ENCODE results near the gene KCNJ8.
"Not testable (repeated sequence)": the region's sequence is repeated elsewhere in the genome, so short reads cannot be mapped to it uniquely, and the experiment has no call there.

The KCNJ8 gene

GRCh38 chr12:21774358-21775132 lies at the start of gene KCNJ8:
Gene KCNJ8 (minus strand): TSS chr12:21774706. CDS start chr12:21773616, 1,090 bp downstream.
- DNase-seq, result peak; percentile 7

- DNase-seq, result no peak
These were observed 49.1 kb upstream of the KCNJ8 start for GRCh38 chr12:21823581-21823980.

- no peak for DNase-seq
These were observed 45.2 kb upstream of the KCNJ8 start for GRCh38 chr12:21819678-21820077.

GRCh38 chr12:21819236-21819635 lies 44.7 kb upstream of the KCNJ8 start:
- DNase-seq, result no peak

GRCh38 chr12:21818627-21819026 lies 44.1 kb upstream of the KCNJ8 start:
- DNase-seq, result no peak

GRCh38 chr12:21815306-21816062 lies 41.0 kb upstream of the KCNJ8 start:
- DNase-seq, result no peak

- DNase-seq, result no peak
These were observed 40.3 kb upstream of the KCNJ8 start for GRCh38 chr12:21814814-21815213.

- no peak for DNase-seq
These were observed 39.8 kb upstream of the KCNJ8 start for GRCh38 chr12:21814327-21814726.

GRCh38 chr12:21813751-21814150 lies 39.2 kb upstream of the KCNJ8 start:
- no peak for DNase-seq

GRCh38 chr12:21813125-21813524 lies 38.6 kb upstream of the KCNJ8 start:
- DNase-seq, result no peak

- DNase-seq, result not testable (repeated sequence)
These were observed 37.8 kb upstream of the KCNJ8 start for GRCh38 chr12:21812340-21812739.

GRCh38 chr12:21809100-21809499 lies 34.6 kb upstream of the KCNJ8 start:
- no peak for DNase-seq

GRCh38 chr12:21806255-21806654 lies 31.7 kb upstream of the KCNJ8 start:
- no peak for DNase-seq

- no peak for DNase-seq
These were observed 27.2 kb upstream of the KCNJ8 start for GRCh38 chr12:21801522-21802288.

GRCh38 chr12:21800011-21800410 lies 25.5 kb upstream of the KCNJ8 start:
- DNase-seq, result no peak

- no peak for DNase-seq
These were observed 23.0 kb upstream of the KCNJ8 start for GRCh38 chr12:21797539-21797938.

- no peak for DNase-seq
These were observed 21.3 kb upstream of the KCNJ8 start for GRCh38 chr12:21795648-21796328.

GRCh38 chr12:21794807-21795595 lies 20.5 kb upstream of the KCNJ8 start:
- DNase-seq, result not testable (repeated sequence)

GRCh38 chr12:21789687-21790086 lies 15.2 kb upstream of the KCNJ8 start:
- not testable (repeated sequence) for DNase-seq

- no peak for DNase-seq
These were observed 13.8 kb upstream of the KCNJ8 start for GRCh38 chr12:21788089-21788983.

- DNase-seq, result no peak
These were observed 11.6 kb upstream of the KCNJ8 start for GRCh38 chr12:21786041-21786531.

All from activated CD4-positive, alpha-beta T cell treated with anti-CD3 and anti-CD28 coated beads for 48 hours (primary cell).